Measurements from ENCODE around the gene PCDH19.

DNA sequence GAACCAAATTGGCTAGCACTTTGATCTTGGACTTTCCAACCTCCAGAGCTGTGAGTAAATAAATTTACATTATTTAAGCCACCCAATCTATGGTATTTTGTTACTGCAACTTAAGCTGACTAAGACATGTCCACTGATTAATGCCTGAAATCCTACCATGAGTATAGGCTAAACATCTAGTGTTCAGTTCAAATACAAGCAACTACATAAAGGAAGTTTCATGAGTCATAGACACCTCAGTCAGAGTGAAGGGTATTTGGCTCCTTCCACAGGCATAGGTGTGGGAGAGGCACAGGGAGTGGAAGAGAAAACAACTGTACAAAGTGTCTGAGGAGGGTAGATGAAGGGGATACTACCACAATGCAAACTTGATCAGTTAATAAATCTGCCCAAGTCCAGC is 35.5 kb upstream of the PCDH19 start:
- TF ChIP-seq, protein P1, sequence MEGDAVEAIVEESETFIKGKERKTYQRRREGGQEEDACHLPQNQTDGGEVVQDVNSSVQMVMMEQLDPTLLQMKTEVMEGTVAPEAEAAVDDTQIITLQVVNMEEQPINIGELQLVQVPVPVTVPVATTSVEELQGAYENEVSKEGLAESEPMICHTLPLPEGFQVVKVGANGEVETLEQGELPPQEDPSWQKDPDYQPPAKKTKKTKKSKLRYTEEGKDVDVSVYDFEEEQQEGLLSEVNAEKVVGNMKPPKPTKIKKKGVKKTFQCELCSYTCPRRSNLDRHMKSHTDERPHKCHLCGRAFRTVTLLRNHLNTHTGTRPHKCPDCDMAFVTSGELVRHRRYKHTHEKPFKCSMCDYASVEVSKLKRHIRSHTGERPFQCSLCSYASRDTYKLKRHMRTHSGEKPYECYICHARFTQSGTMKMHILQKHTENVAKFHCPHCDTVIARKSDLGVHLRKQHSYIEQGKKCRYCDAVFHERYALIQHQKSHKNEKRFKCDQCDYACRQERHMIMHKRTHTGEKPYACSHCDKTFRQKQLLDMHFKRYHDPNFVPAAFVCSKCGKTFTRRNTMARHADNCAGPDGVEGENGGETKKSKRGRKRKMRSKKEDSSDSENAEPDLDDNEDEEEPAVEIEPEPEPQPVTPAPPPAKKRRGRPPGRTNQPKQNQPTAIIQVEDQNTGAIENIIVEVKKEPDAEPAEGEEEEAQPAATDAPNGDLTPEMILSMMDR (IDR thresholded peaks at IDR 0.05) = no peak
- TF ChIP-seq POLR2AphosphoS5 (IDR thresholded peaks at IDR 0.05) (no peak), POLR2A (IDR thresholded peaks at IDR 0.05) (no peak)

Measured in prostate gland (tissue), 2 donors.